Gastroesophageal sphincter (tissue), 3 donors: Measurements from ENCODE around the gene TMEM127.

Experiments
- EP300 ChIP-seq: sonication (generic); formaldehyde crosslinking; IDR thresholded peaks from one replicate; pipeline ENCODE4 v1.6.1; 2017; ENCODE audit warnings: antibody characterized with exemption, mild to moderate bottlenecking
- POLR2A ChIP-seq, 2 donors: fragments of 450-650 bp; IDR thresholded peaks; one replicate each; pipeline ENCODE4 v1.6.1; 2017; ENCODE audit warnings: antibody characterized with exemption in 2 of 2, mild to moderate bottlenecking in 2 of 2, moderate library complexity in 1 of 2
- POLR2AphosphoS5 ChIP-seq: sonication (generic); formaldehyde crosslinking; IDR thresholded peaks from one replicate; pipeline ENCODE4 v1.6.1; 2017; ENCODE audit warnings: antibody characterized with exemption
- TF ChIP-seq, protein P1 (sequence below), 4 experiments: fragments of 200-600 bp in 2 of 4; fragments of 450-650 bp in 2 of 4; sonication (generic) in 1 of 4; IDR thresholded peaks; one replicate each; pipeline ENCODE4 v1.5.1; 2017 to 2019; ENCODE audit warnings: antibody characterized with exemption in 4 of 4, mild to moderate bottlenecking in 2 of 4, moderate library complexity in 2 of 4

DNA sequence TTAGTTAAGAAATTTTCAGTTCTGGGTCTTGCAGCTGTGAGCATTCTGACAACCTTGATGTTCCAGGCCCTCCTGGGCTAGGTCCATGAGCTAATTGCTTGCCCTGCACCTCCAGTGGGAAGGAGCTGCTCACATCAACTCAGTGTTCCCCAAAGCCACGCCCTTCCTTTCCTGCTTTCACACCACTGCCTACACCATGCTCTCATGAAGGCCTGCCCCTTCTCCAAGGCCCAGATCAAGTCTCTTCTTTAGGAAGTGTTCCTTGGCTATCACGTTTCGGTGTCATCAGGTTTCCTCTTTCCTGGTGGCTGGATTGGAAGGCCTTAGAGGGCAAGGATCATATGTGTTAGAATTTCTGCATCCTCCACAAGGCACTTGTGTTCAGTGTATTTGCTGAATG lies 18.8 kb downstream of the TMEM127 start:
- no peak for TF ChIP-seq POLR2A (IDR thresholded peaks at IDR 0.05)
- TF ChIP-seq, protein P1, sequence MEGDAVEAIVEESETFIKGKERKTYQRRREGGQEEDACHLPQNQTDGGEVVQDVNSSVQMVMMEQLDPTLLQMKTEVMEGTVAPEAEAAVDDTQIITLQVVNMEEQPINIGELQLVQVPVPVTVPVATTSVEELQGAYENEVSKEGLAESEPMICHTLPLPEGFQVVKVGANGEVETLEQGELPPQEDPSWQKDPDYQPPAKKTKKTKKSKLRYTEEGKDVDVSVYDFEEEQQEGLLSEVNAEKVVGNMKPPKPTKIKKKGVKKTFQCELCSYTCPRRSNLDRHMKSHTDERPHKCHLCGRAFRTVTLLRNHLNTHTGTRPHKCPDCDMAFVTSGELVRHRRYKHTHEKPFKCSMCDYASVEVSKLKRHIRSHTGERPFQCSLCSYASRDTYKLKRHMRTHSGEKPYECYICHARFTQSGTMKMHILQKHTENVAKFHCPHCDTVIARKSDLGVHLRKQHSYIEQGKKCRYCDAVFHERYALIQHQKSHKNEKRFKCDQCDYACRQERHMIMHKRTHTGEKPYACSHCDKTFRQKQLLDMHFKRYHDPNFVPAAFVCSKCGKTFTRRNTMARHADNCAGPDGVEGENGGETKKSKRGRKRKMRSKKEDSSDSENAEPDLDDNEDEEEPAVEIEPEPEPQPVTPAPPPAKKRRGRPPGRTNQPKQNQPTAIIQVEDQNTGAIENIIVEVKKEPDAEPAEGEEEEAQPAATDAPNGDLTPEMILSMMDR (IDR thresholded peaks at IDR 0.05) = no peak
- no peak for TF ChIP-seq POLR2AphosphoS5
- no peak for TF ChIP-seq EP300
